Activated naive CD8-positive, alpha-beta T cell treated with anti-CD3 and anti-CD28 coated beads for 36 hours (primary cell): ENCODE measurements around the gene KMT5C. TPM values are rescaled to one million over a fixed set of nuclear protein-coding genes. Genes with fewer than 3 reads are reported as not detected.
A peak's percentile ranks its signal among the peaks of the same experiment; 100 is the strongest.

ENCODE experiments used
- DNase-seq: peaks from one replicate; pipeline ENCODE4 v3.0.0; 2021
- H3K27ac Mint-ChIP-seq: one replicate; pipeline ENCODE4 v1.8.0; 2022; ENCODE audit warnings: mild to moderate bottlenecking, moderate library complexity, mixed read lengths
- H3K27me3 Mint-ChIP-seq: one replicate; pipeline ENCODE4 v1.8.0; 2022; ENCODE audit warnings: mild to moderate bottlenecking, mixed read lengths
- H3K36me3 Mint-ChIP-seq: one replicate; pipeline ENCODE4 v1.8.0; 2021; ENCODE audit warnings: mild to moderate bottlenecking, mixed read lengths
- H3K4me1 Mint-ChIP-seq: one replicate; pipeline ENCODE4 v1.8.0; 2021; ENCODE audit warnings: mixed read lengths
- H3K4me3 Mint-ChIP-seq: one replicate; pipeline ENCODE4 v1.8.0; 2022; ENCODE audit warnings: mild to moderate bottlenecking, moderate library complexity, mixed read lengths
- H3K9me3 Mint-ChIP-seq: one replicate; pipeline ENCODE4 v1.8.0; 2022; ENCODE audit warnings: mixed read lengths
- total RNA-seq, 2 experiments: library from RNA; stranded (reverse); gene quantifications; one replicate each; pipeline ENCODE4 v1.2.3, GENCODE V29; 2021

Gene KMT5C
- total RNA-seq, 2 experiments from 2014 or later, result 14.9 to 15.4 TPM

DNA sequence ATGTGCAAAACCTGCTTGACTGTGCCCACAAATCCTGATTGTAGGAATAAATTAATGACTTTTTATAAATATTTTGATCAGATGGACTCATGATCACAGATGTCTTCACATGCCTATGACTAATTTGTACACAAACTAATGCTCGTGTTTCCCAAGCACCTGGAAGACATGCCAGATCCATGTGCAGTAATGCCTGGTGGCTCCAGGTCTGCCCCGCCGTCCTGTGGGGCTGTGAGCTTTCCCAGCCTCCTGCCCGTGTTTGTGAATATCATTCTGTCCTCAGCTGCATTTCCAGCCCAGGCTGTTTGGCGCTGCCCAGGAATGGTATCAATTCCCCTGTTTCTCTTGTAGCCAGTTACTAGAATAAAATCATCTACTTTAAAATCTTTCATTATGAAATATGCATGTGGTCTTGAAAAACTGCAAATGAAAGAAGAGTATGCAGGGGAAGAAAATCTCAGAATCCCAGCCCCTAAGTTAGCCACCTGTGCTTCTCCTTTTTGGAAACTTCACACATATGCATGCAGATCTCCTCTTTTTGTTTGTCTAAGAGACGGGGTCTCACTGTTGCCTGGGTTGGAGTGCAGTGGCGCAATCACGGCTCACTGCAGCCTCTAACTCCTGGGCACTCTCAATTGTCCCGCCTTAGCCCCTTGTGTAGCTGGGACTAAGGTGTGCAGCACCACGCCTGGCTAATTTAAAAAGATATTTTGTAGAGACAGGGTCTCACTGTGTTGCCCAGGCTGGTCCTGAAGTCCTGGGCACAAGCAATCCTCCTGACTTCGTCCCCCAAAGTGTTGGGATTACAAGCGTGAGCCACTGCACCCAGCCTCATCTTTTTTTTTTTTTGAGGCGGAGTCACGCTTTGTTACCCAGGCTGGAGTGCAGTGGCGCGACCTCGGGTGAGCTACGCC, 52.3 kb downstream of the KMT5C start:
- H3K4me1 Mint-ChIP-seq, result peaks cover 28% of the 10 kb centered on the region
- peak overlapping the region; percentile 29 for H3K27ac Mint-ChIP-seq
- no peaks in the 10 kb centered on the region for H3K27me3 Mint-ChIP-seq
- no peaks in the 10 kb centered on the region for H3K9me3 Mint-ChIP-seq
- no peak for DNase-seq
- no peak overlapping the region for H3K4me3 Mint-ChIP-seq
- H3K36me3 Mint-ChIP-seq, result peaks cover 35% of the 10 kb centered on the region

GRCh38 chr19:55392820-55393761, 53.4 kb downstream of the KMT5C start:
- Mint-ChIP-seq H3K36me3 (peaks cover 23% of the 10 kb centered on the region), H3K4me1 (peaks cover 28% of the 10 kb centered on the region), H3K4me3 (no peak overlapping the region), H3K27me3 (no peaks in the 10 kb centered on the region), H3K27ac (peak overlapping the region; percentile 25), H3K9me3 (no peaks in the 10 kb centered on the region)
- DNase-seq, result no peak

Other genes starting within 250 kb of the KMT5C start
- gene PPP1R12C, start 222.2 kb upstream of the KMT5C start, total RNA-seq, result 10 to 100 TPM; 67.2 to 73.5 TPM
- not detected for gene TNNT1, start 190.7 kb upstream of the KMT5C start, total RNA-seq
- gene TNNI3, start 182.1 kb upstream of the KMT5C start, total RNA-seq, result under 1 TPM in 1 of 2 experiments, not detected in 1; 0.25 TPM
- not detected for gene DNAAF3, start 173.3 kb upstream of the KMT5C start, total RNA-seq
- gene SYT5, start 159.6 kb upstream of the KMT5C start, total RNA-seq, result not detected
- not detected for gene PTPRH, start 130.4 kb upstream of the KMT5C start, total RNA-seq
- 1 to 10 TPM; 7.3 to 7.9 TPM for gene TMEM86B, start 111.1 kb upstream of the KMT5C start, total RNA-seq
- gene PPP6R1, start 80.9 kb upstream of the KMT5C start, total RNA-seq, result 100 to 1,000 TPM; 226 to 227 TPM
- 10 to 100 TPM; 68.0 to 69.7 TPM for gene HSPBP1, start 59.8 kb upstream of the KMT5C start, total RNA-seq
- gene BRSK1, start 55.9 kb upstream of the KMT5C start, total RNA-seq, result 1 to 10 TPM; 5.6 to 6.4 TPM
- not detected for gene TMEM150B, start 14.5 kb upstream of the KMT5C start, total RNA-seq
- gene COX6B2, start 14.8 kb downstream of the KMT5C start, total RNA-seq, result not detected
- not detected for gene GARIN5B, start 23.4 kb downstream of the KMT5C start, total RNA-seq
- gene IL11, start 30.6 kb downstream of the KMT5C start, total RNA-seq, result not detected
- not detected for gene TMEM190, start 37.0 kb downstream of the KMT5C start, total RNA-seq
- gene TMEM238, start 44.4 kb downstream of the KMT5C start, total RNA-seq, result 10 to 100 TPM; 10.1 to 10.8 TPM
- 1,000 to 10,000 TPM; 2,585 to 2,613 TPM for gene RPL28, start 46.1 kb downstream of the KMT5C start, total RNA-seq
- 100 to 1,000 TPM; 323 to 325 TPM for gene UBE2S, start 67.9 kb downstream of the KMT5C start, total RNA-seq
- not detected for gene SHISA7, start 103.4 kb downstream of the KMT5C start, total RNA-seq
- 10 to 100 TPM; 35.7 to 37.5 TPM for gene ISOC2, start 121.8 kb downstream of the KMT5C start, total RNA-seq
- not detected for gene C19orf85, start 124.9 kb downstream of the KMT5C start, total RNA-seq
- gene ZNF628, start 136.7 kb downstream of the KMT5C start, total RNA-seq, result 10 to 100 TPM in 1 of 2 experiments, 1 to 10 TPM in 1; 8.8 to 10.3 TPM
- 10 to 100 TPM; 24.8 to 24.9 TPM for gene NAT14, start 145.3 kb downstream of the KMT5C start, total RNA-seq
- gene SSC5D, start 148.6 kb downstream of the KMT5C start, total RNA-seq, result 1 to 10 TPM in 1 of 2 experiments, under 1 TPM in 1; 0.46 to 1.4 TPM
- gene SBK2, start 197.3 kb downstream of the KMT5C start, total RNA-seq, result not detected
- gene SBK3, start 205.7 kb downstream of the KMT5C start, total RNA-seq, result not detected
- gene ZNF579, start 241.0 kb downstream of the KMT5C start, total RNA-seq, result 1 to 10 TPM; 5.5 to 6.1 TPM